H4 (cell line): ENCODE measurements around the gene KIF3B. TPM values are rescaled to one million over a fixed set of nuclear protein-coding genes. Genes with fewer than 3 reads are reported as not detected.
"Not testable (repeated sequence)": the region's sequence is repeated elsewhere in the genome, so short reads cannot be mapped to it uniquely, and the experiment has no call there.

Experiments
- DNase-seq: peaks from one replicate; pipeline ENCODE4 v3.0.0-alpha.2; 2015; ENCODE audit warnings: low spot score
- total RNA-seq: library from RNA; depleted of rRNA; stranded (reverse); fragments of >200 nt; shearing (Covaris generic); gene quantifications from 2 replicates; pipeline ENCODE4 v1.2.3, GENCODE V29; 2014; rRNA removed

KIF3B gene
- total RNA-seq = 13.0 and 15.0 TPM in 2 replicates

DNA sequence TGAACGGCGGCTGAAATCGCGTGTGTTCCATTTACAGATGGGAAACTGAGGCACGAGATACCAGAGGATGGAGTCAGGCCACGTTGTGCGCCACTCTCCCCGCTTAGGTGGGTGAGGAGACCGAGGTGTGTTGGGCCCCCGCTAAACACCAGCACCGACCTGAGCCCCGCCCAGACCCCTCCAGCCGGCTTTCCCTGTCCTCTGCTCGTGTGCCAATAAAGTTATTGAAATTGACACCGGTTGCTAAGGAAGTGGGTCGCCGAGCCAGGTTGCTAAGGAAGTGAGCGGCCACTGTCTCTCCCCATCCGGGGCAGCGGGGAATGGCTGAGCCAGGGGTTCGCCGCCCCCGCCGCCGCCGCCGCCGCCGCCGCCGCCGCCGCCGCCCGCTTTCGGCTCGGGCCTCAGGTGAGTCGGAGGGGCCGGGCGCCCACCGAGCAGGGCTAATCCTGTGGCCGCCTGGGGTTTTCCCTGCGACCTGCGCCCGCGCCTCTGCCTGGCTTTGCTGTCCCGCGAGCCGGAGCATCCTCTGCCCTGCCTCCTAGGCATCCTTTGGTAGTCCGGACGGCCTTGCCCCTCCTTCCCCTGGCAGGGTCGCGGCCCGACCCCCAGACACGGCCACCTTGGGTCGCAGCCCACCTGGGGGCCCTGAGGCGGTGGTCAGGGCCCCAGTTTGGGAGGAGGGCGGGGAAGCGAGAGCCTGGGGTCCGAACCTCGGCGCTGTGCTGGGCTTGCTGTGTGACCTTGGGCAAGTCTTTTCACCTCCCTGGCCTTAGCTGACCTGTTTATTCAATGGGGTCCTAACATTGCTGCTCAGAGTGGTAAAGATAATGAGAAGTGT, at the start of gene KIF3B:
TSS of gene KIF3B (plus strand) at position 291 of the 838 bp plus-strand sequence. CDS start 32,127 bp downstream, outside the sequence.
- DNase-seq = peak; percentile 87

DNA sequence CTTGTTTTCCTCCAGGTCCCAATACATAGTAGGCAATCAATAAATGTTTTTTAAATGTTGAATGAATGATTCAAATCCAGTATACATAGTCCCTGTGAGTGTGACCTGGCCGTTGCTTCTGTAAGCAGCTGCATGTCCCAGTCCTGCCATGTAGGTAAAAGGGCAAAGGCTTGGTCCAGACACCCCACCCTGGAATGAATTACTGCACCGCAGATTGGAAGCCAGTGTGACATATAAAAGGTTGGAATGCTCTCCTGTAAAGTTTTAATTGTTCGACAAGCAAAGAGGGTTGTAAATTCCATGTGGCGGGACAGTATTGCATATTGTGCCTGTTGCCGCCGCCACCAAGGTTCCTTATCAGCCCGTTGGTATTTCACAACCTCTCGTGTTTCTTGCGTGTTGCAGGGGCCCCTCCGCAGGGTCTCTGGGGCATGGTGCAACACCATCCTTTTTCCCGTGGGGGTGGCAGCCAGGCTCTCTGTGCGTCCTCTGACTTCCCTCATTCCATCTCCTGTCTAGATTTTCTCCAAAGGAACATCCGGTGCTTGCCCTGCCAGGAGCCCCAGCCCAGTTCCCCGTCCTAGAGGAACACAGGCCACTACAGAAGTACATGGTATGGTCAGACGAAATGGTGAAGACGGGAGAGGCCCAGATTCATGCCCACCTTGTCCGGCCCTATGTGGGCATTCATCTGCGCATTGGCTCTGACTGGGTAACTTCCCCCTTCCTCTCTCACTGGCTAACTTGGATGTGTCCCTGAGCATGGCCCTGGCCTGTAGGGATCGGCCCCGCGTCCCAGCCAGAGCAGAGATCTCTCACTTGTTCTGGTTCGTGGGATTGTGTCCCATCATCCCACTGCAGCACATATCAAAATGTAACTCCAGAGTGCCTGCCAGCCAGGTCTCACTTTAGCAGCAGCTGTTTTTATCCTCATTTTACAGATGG, 49.4 kb upstream of the KIF3B start:
- DNase-seq = no peak

DNA sequence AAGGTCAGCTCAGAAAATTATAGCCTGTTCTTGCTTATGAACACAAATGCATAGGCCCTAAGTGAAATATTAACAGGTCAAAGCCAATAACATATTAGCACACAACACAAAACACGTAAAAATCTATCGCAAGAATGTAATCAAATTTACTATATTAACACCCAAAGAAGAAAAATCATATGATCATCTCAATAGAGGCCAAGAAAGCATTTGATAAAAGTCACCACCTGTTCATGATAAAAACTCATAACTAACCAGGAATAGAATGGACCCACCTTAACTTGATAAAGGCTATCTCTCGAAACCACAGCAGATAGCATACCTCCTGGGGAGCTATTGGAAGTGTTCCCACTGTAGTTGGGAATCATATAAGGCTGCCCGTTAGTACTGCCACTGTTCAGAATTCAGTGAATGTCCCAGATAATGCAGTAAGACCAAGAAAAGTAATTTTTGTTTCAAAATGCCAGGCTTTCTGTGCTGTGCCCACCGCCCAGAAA, 48.2 kb upstream of the KIF3B start:
- no peak for DNase-seq

DNA sequence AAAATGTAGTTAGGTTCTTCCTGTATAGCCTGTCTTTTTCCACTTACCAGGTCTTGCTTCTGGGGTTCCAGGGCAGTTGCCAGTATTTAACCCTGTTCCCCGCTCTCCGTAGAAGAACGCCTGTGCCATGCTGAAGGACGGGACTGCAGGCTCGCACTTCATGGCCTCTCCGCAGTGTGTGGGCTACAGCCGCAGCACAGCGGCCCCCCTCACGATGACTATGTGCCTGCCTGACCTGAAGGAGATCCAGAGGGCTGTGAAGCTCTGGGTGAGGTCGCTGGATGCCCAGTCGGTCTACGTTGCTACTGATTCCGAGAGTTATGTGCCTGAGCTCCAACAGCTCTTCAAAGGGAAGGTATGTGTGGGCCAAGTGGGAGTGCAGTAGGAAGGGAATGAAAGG, 46.7 kb upstream of the KIF3B start:
- DNase-seq = no peak

DNA sequence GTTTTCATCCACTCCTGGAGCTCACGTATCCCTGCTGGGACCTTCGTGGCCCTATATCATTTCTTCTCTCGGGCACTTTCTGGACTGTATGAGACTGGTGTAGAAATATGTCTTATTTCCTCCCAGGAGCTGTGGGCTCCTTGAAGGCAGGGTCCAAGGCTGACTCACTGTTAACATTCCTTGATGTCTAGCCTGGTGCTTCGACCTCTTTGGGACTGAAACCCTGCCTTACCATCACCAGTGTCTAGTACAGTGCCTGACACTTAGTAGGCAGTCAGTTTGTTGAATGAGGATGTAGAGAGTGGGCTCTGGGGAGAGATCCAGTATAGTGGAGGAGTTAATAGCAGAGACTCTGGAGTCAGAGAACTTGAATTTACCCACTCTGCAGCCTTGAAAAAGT, 46.2 kb upstream of the KIF3B start:
- DNase-seq = no peak

DNA sequence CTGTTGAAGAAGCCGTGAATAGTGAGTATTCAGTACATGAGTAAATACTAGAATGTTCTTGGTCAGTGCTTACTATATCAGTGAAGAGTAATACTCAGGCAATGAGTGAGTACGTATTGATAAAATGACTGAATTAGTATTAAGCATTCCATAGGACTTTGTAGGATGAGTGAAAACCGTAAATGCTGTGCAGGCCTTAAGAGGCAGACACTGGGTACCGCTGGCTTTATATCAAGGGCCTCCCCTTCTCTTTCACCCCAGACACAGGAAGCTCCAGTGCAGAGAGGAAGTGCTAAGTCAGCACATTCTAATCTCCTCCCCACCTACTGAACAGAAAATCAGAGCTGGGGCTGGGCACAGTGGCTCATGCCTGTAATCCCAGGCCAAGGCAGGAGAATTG, 45.6 kb upstream of the KIF3B start:
- DNase-seq = no peak

DNA sequence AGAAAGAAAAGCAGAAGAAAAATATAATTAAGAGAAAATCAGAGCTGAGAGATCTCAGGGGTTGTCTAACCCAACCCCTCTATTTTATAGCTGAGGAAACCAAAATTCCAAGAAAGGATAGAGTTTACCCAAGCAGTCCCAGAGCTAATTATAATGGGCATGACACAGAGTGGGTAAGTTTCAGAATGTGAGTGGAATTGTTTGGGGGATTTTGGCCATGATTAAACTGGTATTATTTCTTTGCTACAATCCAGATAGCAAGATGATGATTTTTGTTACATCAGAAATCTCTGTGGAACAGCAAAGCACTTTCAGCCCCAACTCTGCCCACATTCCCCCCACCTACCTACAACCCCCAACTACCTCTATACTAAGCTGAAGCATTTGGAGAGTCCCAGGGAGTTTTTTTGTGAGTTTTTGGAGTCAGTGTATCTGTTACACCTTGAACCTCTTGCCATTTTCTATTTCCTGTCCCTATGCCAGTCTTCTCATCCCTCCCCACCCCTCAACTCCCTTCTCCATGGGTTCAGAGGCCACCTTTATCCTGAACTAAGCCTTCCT, 45.0 kb upstream of the KIF3B start:
- no peak for DNase-seq

DNA sequence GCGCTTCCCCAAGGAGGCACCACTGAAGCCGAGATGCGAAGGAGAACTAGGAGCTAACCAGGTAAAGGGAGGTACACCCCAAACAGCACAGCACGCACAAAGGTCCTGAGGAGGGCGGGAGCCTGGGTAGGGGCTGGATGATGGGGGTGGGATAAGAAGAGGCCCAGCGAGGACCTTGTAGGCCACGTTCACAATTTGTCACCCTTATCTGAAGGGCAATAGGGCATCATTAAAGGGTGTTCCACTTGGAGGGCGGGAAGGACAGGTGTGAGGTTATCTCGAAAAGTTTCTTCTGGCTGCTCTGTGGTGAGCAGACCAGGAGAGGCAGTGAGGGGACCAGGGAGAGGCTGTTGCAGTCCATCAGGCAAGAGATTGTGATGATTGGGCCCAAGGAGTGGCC, 44.2 kb upstream of the KIF3B start:
- no peak for DNase-seq

DNA sequence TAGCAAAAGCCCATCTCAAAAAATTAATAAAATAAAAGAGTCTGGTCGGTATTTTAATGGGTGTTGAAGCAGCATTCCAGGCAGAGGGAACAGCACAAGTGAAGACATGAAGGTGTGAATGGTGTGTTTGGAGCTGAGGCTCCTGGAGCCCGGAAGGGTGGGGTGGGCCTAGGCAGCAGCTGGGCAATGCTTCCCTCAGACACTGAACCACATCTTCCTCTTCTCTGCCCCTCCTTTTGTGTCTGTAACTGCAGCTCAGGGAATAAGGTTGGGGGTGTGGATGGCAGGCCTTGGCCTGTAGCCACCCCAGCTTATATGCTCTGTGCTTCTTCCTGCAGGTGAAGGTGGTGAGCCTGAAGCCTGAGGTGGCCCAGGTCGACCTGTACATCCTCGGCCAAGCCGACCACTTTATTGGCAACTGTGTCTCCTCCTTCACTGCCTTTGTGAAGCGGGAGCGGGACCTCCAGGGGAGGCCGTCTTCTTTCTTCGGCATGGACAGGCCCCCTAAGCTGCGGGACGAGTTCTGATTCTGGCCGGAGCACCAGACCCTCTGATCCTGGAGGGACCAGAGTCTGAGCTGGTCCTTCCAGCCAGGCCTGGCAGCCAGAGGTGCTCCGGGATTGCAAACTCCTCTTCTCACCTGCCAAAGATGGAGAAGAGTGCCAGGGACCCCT, 43.2 kb upstream of the KIF3B start:
- no peak for DNase-seq

DNA sequence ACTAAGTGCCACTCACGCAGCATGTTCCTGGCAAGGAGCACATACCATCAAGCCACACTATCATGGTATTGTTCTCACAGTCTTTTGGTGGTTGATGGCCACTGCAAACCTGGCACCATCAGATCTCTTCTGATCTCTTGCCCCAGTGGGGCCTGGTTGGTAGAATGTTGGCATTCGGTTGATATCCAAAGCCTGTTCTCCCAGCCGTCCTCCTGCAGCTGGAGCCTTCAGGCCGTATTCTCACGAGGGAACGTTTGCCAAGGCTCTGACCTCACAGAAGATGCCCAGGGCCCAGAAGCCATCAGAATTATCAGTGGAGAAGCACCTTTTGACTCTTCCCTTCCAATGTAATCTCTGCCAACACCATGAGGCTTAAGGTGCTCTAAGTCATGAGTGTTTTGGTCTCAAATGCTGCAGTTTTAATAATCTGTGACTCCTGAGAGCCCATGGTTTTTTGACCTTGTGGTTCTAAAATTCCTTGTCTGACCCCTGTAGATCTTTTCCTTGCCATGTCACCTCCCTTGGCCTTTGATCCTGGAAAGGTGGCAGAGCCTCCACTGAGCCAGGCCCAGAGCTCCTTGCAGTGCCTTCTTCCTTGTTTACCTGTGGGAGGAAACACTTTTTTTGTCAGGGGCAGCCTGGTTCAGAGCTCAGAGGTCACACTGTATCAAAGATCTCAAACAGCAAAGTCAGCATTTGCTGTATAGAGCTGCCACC, 42.0 kb upstream of the KIF3B start:
- no peak for DNase-seq

DNA sequence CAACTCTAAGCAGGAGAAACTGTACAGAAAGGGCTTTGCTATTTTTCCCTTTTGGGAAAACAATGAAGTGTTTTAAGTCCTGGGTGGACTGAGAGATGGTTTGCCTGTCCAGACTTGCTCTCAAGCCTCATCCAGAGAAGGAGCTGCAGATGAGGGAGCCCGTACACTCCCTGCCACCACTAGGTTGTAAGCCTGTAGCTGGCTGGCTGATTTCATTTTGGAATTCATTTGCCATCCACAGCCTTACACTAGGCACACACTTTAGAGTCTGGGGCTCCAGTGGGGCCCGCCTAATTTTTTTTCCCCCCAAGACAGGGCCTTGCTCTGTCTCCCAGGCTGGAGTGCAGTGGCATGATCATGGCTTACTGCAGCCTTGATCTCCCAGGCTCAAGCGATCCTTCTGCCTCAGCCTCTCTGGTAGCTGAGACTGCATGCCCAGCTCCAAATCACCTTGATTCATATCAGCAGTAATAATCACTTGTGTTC, 41.4 kb upstream of the KIF3B start:
- DNase-seq = no peak

DNA sequence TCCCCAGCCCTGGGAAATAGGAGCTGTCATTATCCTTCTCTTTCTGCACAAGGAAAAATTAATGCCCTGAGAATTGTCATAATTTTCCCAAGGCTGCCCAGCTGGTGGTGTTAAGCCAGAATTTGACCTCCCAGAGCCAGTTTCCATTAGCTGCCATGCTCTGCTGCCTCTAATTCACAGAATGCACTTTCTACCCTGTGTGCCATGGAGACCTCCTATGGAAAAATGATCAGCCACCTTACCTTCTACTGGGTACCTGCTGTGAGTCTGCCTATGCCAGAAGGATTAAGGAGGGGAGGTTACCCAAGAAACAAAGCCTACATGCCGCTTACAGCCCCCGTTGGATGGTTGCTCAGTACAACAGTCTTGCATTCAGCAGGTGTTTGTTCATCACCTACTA, 40.6 kb upstream of the KIF3B start:
- no peak for DNase-seq

DNA sequence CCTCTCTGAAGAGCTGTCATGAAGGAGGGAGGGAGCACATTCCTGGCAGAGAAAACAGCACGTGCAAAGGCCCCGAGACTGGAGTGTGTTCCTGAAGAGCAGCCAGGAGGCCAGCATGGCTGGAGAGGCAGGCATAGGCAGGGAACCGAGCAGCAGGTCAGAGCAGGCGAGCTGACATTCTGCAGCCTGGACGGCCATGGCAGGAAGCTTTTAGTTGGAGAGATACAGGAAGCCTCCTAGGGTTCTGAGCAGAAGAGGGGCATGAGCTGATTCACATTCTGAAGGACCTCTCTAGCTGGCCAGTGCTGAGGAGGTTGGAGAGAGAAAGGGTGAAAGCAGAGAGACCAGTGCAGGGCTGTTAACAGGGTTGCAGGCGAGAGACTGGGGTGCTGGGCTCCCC, 40.0 kb upstream of the KIF3B start:
- DNase-seq = no peak

DNA sequence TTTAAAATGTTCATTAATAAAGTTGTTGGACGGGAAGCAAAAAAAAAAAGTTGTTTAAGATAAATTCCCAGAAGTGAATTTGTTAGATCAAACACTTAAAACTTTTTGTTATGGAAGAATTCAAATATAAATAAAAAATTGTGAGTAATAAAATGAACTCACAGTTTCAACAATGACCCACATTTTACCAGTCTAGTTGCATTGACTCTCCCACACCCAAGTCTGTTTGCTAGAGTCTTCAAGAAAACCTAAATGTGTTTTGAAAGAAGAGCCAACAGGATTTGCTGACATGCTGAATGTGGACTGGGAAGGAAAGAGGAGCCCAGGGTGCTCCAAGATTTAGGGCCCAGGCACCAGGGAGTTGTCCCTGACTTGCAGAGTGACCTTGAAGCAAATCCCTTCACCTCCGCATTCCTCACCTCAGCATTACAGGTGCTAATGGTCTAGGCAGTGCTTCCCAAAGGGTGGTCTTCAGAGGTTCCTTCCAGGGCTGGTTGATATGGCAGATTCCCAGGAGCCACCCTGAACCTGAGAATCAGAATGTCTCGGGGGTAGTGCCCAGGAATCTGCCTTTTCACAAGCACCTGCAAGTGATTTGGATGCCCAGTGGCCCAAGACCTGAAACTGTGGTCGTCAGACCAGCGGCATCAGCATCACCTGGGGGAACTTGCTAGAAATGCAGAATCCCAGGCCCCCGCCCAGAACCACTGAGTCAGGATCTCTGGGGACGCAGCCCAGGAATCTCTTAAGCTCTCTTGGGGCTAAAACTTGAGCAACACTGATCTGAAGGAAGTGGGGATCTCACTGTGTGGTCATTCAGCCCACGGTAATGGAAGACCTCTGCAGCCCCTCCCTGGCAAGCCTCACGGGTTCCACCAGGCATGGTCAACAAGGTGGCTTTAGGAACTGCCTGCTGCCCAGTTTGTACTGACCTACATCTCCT, 38.7 kb upstream of the KIF3B start:
- no peak for DNase-seq

DNA sequence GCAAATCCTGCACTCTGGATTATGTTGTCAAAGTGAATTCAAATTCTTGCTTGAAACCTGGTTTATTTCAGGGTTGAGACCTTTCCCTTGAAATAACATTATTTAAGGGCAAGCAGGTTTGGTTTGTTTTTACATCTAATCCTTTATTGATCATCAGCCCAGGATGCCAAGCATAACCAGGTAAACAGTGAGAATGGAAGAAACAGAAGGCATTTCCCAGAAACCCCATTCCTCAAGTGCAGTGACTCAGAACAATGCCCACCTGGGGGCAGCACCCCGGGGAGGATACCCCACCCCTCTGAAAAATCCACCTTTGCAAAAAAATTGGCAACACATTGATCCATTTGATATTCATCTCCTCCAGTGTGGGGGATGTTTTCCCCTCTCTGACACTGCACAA, 37.2 kb upstream of the KIF3B start:
- DNase-seq = no peak

DNA sequence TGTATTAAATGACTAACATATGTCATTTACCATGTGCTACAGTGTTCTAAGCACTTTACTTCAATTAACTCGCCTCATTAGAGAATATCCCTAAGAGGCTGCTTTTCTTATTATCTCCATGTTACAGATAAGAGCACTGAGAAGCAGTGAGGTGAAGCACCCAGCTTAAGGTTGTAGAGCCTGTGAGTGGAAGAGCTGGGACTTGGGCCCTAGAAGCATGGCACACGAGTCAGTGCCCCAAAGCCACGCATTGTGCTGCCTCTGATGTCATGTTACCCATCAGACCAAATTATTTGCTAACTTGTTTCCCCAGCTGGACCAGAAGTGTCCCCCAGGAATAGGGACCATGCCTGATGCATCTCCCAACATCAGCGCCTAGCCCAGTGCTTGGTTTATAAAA, 35.6 kb upstream of the KIF3B start:
- DNase-seq = no peak

DNA sequence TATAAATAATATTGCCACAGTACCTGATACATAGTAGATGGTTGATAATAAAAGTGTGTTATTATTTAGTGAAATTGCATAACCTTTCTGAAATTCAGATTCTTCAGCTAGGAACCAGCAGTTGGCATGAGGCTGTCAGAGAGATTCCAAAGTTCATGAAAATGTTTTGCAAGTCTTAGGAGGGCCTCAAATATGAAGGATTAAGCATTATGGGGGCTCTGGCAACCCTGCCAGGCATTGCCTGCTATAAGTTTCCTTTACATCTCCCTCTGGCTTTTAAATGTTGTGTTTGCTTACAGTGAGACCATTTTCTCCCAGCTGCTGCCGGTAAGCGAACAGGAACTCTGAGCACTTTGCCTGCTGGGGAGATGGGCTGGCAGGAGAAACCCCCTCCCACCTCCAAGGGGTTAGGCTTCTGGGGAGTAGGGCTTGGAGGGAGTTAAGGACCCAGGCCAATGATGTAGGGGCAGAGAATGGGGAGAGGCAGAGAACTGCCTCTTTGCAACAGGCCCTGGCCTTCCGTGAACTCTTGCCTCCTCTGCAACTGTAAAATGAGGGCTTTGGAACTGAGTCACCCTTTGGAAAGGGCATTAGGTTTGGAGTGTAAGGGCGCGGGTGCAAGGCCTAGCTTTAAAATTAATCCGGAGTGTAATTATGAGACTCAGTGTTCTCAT, 33.2 kb upstream of the KIF3B start:
- no peak for DNase-seq

DNA sequence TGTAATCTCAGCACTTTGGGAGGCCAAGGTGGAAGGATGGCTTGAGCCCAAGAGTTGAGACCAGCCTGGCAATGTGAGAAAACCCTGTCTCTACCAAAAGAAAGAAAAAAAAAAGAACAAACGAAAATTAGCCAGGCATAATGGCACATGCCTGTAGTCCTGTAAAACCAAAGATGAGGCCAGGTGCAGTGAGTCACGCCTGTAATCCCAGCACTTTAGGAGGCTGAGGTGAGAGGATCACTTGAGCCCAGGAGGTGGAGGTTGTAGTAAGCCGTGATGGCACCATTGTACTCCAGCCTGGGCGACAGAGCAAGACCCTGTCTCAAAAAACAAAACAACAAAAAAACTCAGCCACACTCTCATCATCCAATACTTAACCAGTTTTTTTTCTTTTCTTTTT, 32.5 kb upstream of the KIF3B start:
- DNase-seq = no peak

DNA sequence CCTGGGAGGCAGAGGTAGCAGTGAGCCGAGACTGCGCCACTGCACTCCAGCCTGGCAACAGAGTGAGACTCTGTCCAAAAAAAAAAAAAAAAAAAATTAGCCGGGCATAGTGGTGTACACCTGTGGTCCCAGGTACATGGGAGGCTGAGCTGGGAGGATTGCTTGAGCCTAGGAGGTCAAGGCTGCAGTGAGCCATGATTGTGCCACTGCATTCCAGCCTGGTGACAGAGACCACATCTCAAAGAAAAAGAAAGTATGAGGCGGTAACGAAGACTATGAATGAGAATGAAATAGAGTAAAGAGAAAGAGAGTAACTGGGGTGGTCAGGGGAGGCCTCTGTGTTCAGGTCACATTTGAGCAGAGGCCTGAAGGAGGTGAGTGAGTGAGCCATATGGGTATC, 31.2 kb upstream of the KIF3B start:
- DNase-seq = not testable (repeated sequence)
